Cardiac septum (tissue), 1 donor: ENCODE measurements around the gene ATRN. TPM values are rescaled to one million over a fixed set of nuclear protein-coding genes. Genes with fewer than 3 reads are reported as not detected.
"Not testable (repeated sequence)": the region's sequence is repeated elsewhere in the genome, so short reads cannot be mapped to it uniquely, and the experiment has no call there.

ENCODE experiments used
- DNase-seq: peaks from one replicate; pipeline ENCODE4 v3.0.0-alpha.2; 2020; ENCODE audit warnings: low spot score
- intact Hi-C: fragments of 100-400 bp; cut with DNase I; formaldehyde crosslinking; loops from one replicate; pipeline ENCODE4 v1.14.0; 2022
- total RNA-seq: library from RNA; stranded (reverse); fragmentation: NEBNext Ultra II Directional; extraction: Animal tissue kit (Norgen Biotek cat#: 25700); gene quantifications from one replicate; pipeline ENCODE4 v1.2.1, GENCODE V29; 2021
- donor health status: DM: no; HTN: no; CAD: no.

The ATRN gene
- total RNA-seq, 1 donor from 2014 or later = 36.9 TPM

- DNase-seq = no peak
- intact Hi-C loops = no loop called here
Measured at GRCh38 chr20:3612795-3613572, 142.2 kb downstream of the ATRN start.

- DNase-seq = no peak
- intact Hi-C loops = no loop called here
Measured at GRCh38 chr20:3613821-3614440, 143.1 kb downstream of the ATRN start.

- intact Hi-C loops = no loop called here
- DNase-seq = no peak
Measured at GRCh38 chr20:3614466-3614865, 143.6 kb downstream of the ATRN start.

- intact Hi-C loops, DNase-seq: not testable (repeated sequence)
Measured at GRCh38 chr20:3615171-3615840, 144.5 kb downstream of the ATRN start.

GRCh38 chr20:3616250-3616649 is 145.4 kb downstream of the ATRN start:
- no peak for DNase-seq
- intact Hi-C loops = no loop called here

GRCh38 chr20:3621111-3621510 is 150.3 kb downstream of the ATRN start:
- DNase-seq = no peak
- intact Hi-C loops = no loop called here

GRCh38 chr20:3622406-3622805 is 151.6 kb downstream of the ATRN start:
- no peak for DNase-seq
- intact Hi-C loops = no loop called here

GRCh38 chr20:3627476-3627875 is 156.7 kb downstream of the ATRN start:
- intact Hi-C loops = no loop called here
- DNase-seq = no peak

- no peak for DNase-seq
- intact Hi-C loops = no loop called here
Measured at GRCh38 chr20:3628502-3629314, 157.9 kb downstream of the ATRN start.

- intact Hi-C loops = no loop called here
- DNase-seq = no peak
Measured at GRCh38 chr20:3629893-3630292, 159.1 kb downstream of the ATRN start.

GRCh38 chr20:3630429-3630828 is 159.6 kb downstream of the ATRN start:
- no peak for DNase-seq

GRCh38 chr20:3631534-3631933 is 160.7 kb downstream of the ATRN start:
- intact Hi-C loops = no loop called here
- no peak for DNase-seq

More at GRCh38 chr20:3630429-3630828, 159.6 kb downstream of the ATRN start:
- intact Hi-C loops = no loop called here

GRCh38 chr20:3632311-3633004 is 161.6 kb downstream of the ATRN start:
- DNase-seq = no peak
- intact Hi-C loops = no loop called here

- intact Hi-C loops = no loop called here
- DNase-seq = no peak
Measured at GRCh38 chr20:3633913-3634478, 163.2 kb downstream of the ATRN start.

- no peak for DNase-seq
Measured at GRCh38 chr20:3635346-3635745, 164.5 kb downstream of the ATRN start.

GRCh38 chr20:3640259-3640658 is 169.4 kb downstream of the ATRN start:
- DNase-seq = no peak
- intact Hi-C loops = no loop called here

More at GRCh38 chr20:3635346-3635745, 164.5 kb downstream of the ATRN start:
- intact Hi-C loops = no loop called here

- intact Hi-C loops = no loop called here
- DNase-seq = peak; percentile 63
Measured at GRCh38 chr20:3645309-3646066, 174.7 kb downstream of the ATRN start.

- DNase-seq = no peak
- intact Hi-C loops = no loop called here
Measured at GRCh38 chr20:3646067-3646440, 175.2 kb downstream of the ATRN start.
